GM12873 (cell line): ENCODE measurements around the gene PRKCZ.

Experiments used
- CTCF ChIP-seq: IDR thresholded peaks from 2 replicates; pipeline ENCODE4 v1.5.1; 2012; ENCODE audit warnings: low read depth, mild to moderate bottlenecking, moderate library complexity, low read length, control low read depth; ENCODE audit not compliant: insufficient read depth; ENCODE audit errors: missing control alignments

The PRKCZ gene

DNA sequence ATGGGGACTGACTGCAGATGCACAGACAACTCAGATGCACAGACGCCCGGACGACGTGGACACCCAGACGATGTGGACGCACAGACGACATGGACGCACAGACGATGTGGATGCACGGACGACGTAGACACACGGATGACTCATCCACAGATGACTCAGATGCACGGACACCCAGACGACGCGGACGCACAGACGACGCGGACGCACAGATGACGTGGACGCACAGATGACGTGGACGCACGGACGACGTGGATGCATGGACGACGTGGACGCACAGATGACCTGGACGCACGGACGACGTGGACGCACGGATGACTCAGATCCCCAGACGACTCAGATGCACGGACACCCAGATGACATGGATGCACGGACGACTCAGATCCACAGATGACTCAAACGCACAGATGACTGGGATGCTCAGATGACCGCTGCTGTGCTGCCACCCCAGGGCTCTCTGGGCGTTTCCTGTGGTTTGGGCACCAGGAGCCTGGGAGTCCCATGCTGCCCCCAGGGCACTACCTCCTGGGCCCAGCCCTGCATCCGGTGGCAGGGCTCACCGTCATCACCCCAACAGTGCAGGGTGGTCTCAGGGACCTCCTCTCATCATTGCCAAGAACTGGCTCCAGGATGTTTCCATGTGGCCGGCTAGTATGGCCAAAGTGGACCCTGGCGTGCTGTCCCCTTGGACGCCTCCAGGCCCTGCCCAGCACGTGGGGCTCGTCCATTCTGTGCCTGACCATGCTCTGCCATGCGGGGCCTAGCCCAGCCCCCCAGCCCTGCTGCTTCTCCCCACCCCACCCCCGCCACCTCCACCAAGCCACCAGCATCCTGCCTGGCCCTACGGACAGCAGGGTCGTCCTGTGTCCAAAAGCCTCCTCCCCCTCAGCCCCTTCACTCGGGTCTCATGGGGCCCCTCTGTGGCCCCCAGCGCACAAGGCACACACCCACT lies 130.4 kb downstream of the PRKCZ start:
- TF ChIP-seq CTCF, result no peak

GRCh38 chr1:2181271-2181670 lies 131.1 kb downstream of the PRKCZ start:
- no peak for TF ChIP-seq CTCF

DNA sequence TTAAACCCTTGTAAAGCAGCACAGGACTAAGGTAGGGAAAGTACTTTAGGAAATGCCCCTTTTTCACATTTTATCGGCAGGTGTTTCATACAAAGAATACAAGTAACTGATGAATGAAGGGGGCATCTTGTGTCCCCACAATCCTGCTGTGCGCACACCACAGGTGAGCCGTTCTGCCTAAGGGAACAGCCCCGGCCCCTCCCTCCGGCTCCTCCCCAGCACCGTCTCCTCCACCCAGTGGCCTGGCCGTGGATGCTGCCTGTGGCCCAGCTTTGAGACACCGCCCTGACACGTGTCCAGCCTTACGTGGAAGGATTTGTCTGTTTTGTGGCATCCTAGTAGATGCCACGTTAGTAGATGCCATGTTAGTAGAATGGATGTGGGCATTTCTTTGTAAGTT lies 131.5 kb downstream of the PRKCZ start:
- TF ChIP-seq CTCF, result no peak

- no peak for TF ChIP-seq CTCF
These were observed 132.2 kb downstream of the PRKCZ start for GRCh38 chr1:2182376-2182775.

- TF ChIP-seq CTCF, result no peak
These were observed 133.7 kb downstream of the PRKCZ start for GRCh38 chr1:2183937-2184334.

GRCh38 chr1:2184531-2184930 lies 134.3 kb downstream of the PRKCZ start:
- TF ChIP-seq CTCF, result no peak

DNA sequence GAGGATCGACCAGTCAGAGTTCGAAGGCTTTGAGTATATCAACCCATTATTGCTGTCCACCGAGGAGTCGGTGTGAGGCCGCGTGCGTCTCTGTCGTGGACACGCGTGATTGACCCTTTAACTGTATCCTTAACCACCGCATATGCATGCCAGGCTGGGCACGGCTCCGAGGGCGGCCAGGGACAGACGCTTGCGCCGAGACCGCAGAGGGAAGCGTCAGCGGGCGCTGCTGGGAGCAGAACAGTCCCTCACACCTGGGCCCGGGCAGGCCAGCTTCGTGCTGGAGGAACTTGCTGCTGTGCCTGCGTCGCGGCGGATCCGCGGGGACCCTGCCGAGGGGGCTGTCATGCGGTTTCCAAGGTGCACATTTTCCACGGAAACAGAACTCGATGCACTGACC lies 134.7 kb downstream of the PRKCZ start:
- TF ChIP-seq CTCF, result no peak
